IPS-18a (cell line): ENCODE measurements around the gene RETREG1.

Experiments used
- H3K27ac ChIP-seq: one replicate; pipeline ENCODE4 v1.5.1; 2013; ENCODE audit warnings: low read length
- H3K27me3 ChIP-seq: one replicate; pipeline ENCODE4 v1.6.1; 2013; ENCODE audit warnings: mild to moderate bottlenecking, low read length; ENCODE audit not compliant: control insufficient read depth, insufficient read depth
- H3K36me3 ChIP-seq: one replicate; pipeline ENCODE4 v1.6.1; 2013; ENCODE audit warnings: low read depth, low read length; ENCODE audit not compliant: control insufficient read depth
- H3K4me1 ChIP-seq: one replicate; pipeline ENCODE4 v1.6.1; 2013; ENCODE audit warnings: low read depth, low read length; ENCODE audit not compliant: control insufficient read depth
- H3K4me3 ChIP-seq: one replicate; pipeline ENCODE4 v1.5.1; 2013; ENCODE audit warnings: low read length
- H3K9ac ChIP-seq: one replicate; pipeline ENCODE4 v1.6.1; 2013; ENCODE audit warnings: mild to moderate bottlenecking, low read length, moderate library complexity
- H3K9me3 ChIP-seq: one replicate; pipeline ENCODE4 v1.6.1; 2013; ENCODE audit warnings: low read depth, low read length; ENCODE audit not compliant: control insufficient read depth

The RETREG1 gene

GRCh38 chr5:16561660-16562059 is 55.1 kb downstream of the RETREG1 start:
- H3K36me3 ChIP-seq: no peaks in the 10 kb centered on the region
- no peaks in the 10 kb centered on the region for H3K27me3 ChIP-seq
- peaks cover 14% of the 10 kb centered on the region for H3K4me1 ChIP-seq
- H3K9ac ChIP-seq: no peak overlapping the region
- no peak overlapping the region for H3K4me3 ChIP-seq
- H3K9me3 ChIP-seq: no peaks in the 10 kb centered on the region
- H3K27ac ChIP-seq: no peak overlapping the region

GRCh38 chr5:16559702-16560101 is 57.1 kb downstream of the RETREG1 start:
- Histone ChIP-seq H3K4me3 (no peak overlapping the region), H3K27me3 (no peaks in the 10 kb centered on the region), H3K9me3 (no peaks in the 10 kb centered on the region), H3K9ac (no peak overlapping the region), H3K4me1 (peaks cover 14% of the 10 kb centered on the region), H3K36me3 (no peaks in the 10 kb centered on the region), H3K27ac (no peak overlapping the region)

- no peak overlapping the region for H3K9ac ChIP-seq
- H3K4me1 ChIP-seq: peaks cover 14% of the 10 kb centered on the region
- H3K36me3 ChIP-seq: no peaks in the 10 kb centered on the region
- no peak overlapping the region for H3K27ac ChIP-seq
- H3K9me3 ChIP-seq: no peaks in the 10 kb centered on the region
- H3K27me3 ChIP-seq: no peaks in the 10 kb centered on the region
- H3K4me3 ChIP-seq: no peak overlapping the region
These were observed 57.7 kb downstream of the RETREG1 start for GRCh38 chr5:16558984-16559629.

- no peak overlapping the region for H3K27ac ChIP-seq
- no peak overlapping the region for H3K4me3 ChIP-seq
- no peak overlapping the region for H3K9ac ChIP-seq
- peaks cover 15% of the 10 kb centered on the region for H3K4me1 ChIP-seq
- no peaks in the 10 kb centered on the region for H3K9me3 ChIP-seq
- no peaks in the 10 kb centered on the region for H3K36me3 ChIP-seq
- no peaks in the 10 kb centered on the region for H3K27me3 ChIP-seq
These were observed 59.3 kb downstream of the RETREG1 start for GRCh38 chr5:16557477-16557876.

GRCh38 chr5:16554110-16554509 is 62.7 kb downstream of the RETREG1 start:
- Histone ChIP-seq H3K36me3 (no peaks in the 10 kb centered on the region), H3K9me3 (no peaks in the 10 kb centered on the region), H3K4me1 (peaks cover 5% of the 10 kb centered on the region), H3K9ac (no peak overlapping the region), H3K4me3 (no peak overlapping the region), H3K27ac (no peak overlapping the region), H3K27me3 (no peaks in the 10 kb centered on the region)

- no peak overlapping the region for H3K27ac ChIP-seq
- H3K4me3 ChIP-seq: no peak overlapping the region
- H3K9ac ChIP-seq: no peak overlapping the region
- H3K4me1 ChIP-seq: peaks cover 4% of the 10 kb centered on the region
- no peaks in the 10 kb centered on the region for H3K27me3 ChIP-seq
- no peaks in the 10 kb centered on the region for H3K9me3 ChIP-seq
- no peaks in the 10 kb centered on the region for H3K36me3 ChIP-seq
These were observed 64.0 kb downstream of the RETREG1 start for GRCh38 chr5:16552666-16553343.

- Histone ChIP-seq H3K9ac (no peak overlapping the region), H3K27ac (no peak overlapping the region), H3K9me3 (no peaks in the 10 kb centered on the region), H3K4me3 (no peak overlapping the region), H3K36me3 (no peaks in the 10 kb centered on the region), H3K27me3 (no peaks in the 10 kb centered on the region), H3K4me1 (peaks cover 4% of the 10 kb centered on the region)
These were observed 65.2 kb downstream of the RETREG1 start for GRCh38 chr5:16551628-16552027.

GRCh38 chr5:16550316-16550952 is 66.4 kb downstream of the RETREG1 start:
- no peak overlapping the region for H3K9ac ChIP-seq
- H3K27me3 ChIP-seq: no peaks in the 10 kb centered on the region
- H3K4me3 ChIP-seq: no peak overlapping the region
- peaks cover 4% of the 10 kb centered on the region for H3K4me1 ChIP-seq
- H3K27ac ChIP-seq: no peak overlapping the region
- H3K9me3 ChIP-seq: no peaks in the 10 kb centered on the region
- no peaks in the 10 kb centered on the region for H3K36me3 ChIP-seq

- H3K4me3 ChIP-seq: no peak overlapping the region
- peaks cover 4% of the 10 kb centered on the region for H3K4me1 ChIP-seq
- H3K9ac ChIP-seq: no peak overlapping the region
- H3K27ac ChIP-seq: no peak overlapping the region
- no peaks in the 10 kb centered on the region for H3K36me3 ChIP-seq
- no peaks in the 10 kb centered on the region for H3K27me3 ChIP-seq
- H3K9me3 ChIP-seq: no peaks in the 10 kb centered on the region
These were observed 67.1 kb downstream of the RETREG1 start for GRCh38 chr5:16549491-16550206.

GRCh38 chr5:16548812-16549211 is 68.0 kb downstream of the RETREG1 start:
- no peak overlapping the region for H3K9ac ChIP-seq
- H3K4me1 ChIP-seq: peaks cover 4% of the 10 kb centered on the region
- no peak overlapping the region for H3K27ac ChIP-seq
- H3K36me3 ChIP-seq: no peaks in the 10 kb centered on the region
- H3K9me3 ChIP-seq: no peaks in the 10 kb centered on the region
- no peaks in the 10 kb centered on the region for H3K27me3 ChIP-seq
- no peak overlapping the region for H3K4me3 ChIP-seq

- peaks cover 4% of the 10 kb centered on the region for H3K4me1 ChIP-seq
- no peak overlapping the region for H3K9ac ChIP-seq
- no peaks in the 10 kb centered on the region for H3K36me3 ChIP-seq
- no peak overlapping the region for H3K4me3 ChIP-seq
- no peak overlapping the region for H3K27ac ChIP-seq
- no peaks in the 10 kb centered on the region for H3K9me3 ChIP-seq
- H3K27me3 ChIP-seq: no peaks in the 10 kb centered on the region
These were observed 68.7 kb downstream of the RETREG1 start for GRCh38 chr5:16548115-16548514.
